Neuronal stem cell (in vitro differentiated cells): ENCODE measurements around the gene AHDC1.

ENCODE experiments used
- DNase-seq: peaks from one replicate; pipeline ENCODE4 v3.0.0-alpha.2; 2013; ENCODE audit warnings: low spot score
- H2AFZ ChIP-seq: one replicate; pipeline ENCODE4 v1.6.1; 2013; ENCODE audit warnings: mild to moderate bottlenecking, low read length, inconsistent platforms
- H2AK5ac ChIP-seq: 2 replicates; pipeline ENCODE4 v1.6.1; 2013; ENCODE audit warnings: low read depth, mild to moderate bottlenecking, inconsistent platforms, low read length, moderate library complexity, mixed read lengths
- H2BK120ac ChIP-seq: 2 replicates; pipeline ENCODE4 v1.6.1; 2013; ENCODE audit warnings: low read depth, mild to moderate bottlenecking, inconsistent platforms, low read length, moderate library complexity, mixed read lengths
- H2BK12ac ChIP-seq: one replicate; pipeline ENCODE4 v1.6.1; 2013; ENCODE audit warnings: low read length, inconsistent platforms
- H2BK15ac ChIP-seq: 2 replicates; pipeline ENCODE4 v1.6.1; 2013; ENCODE audit warnings: mild to moderate bottlenecking, low read length, inconsistent platforms, mixed read lengths
- H2BK5ac ChIP-seq: one replicate; pipeline ENCODE4 v1.6.1; 2013; ENCODE audit warnings: inconsistent platforms, mild to moderate bottlenecking, low read length, moderate library complexity
- H3K14ac ChIP-seq: one replicate; pipeline ENCODE4 v1.6.1; 2013; ENCODE audit warnings: low read length, inconsistent platforms
- H3K18ac ChIP-seq: 2 replicates; pipeline ENCODE4 v1.6.1; 2013; ENCODE audit warnings: low read length, inconsistent platforms
- H3K23ac ChIP-seq: 2 replicates; pipeline ENCODE4 v1.6.1; 2013; ENCODE audit warnings: low read depth, mild to moderate bottlenecking, mixed read lengths, low read length, inconsistent platforms; ENCODE audit not compliant: poor library complexity
- H3K27ac ChIP-seq: replicated peaks from 3 replicates; pipeline ENCODE4 v1.5.1; 2013; ENCODE audit warnings: low read length, inconsistent platforms
- H3K27me3 ChIP-seq, 3 experiments: 2 replicates each; pipeline ENCODE4 v1.6.1; 2013; ENCODE audit warnings: low read length in 3 of 3, mild to moderate bottlenecking in 2 of 3, inconsistent platforms in 1 of 3, low read depth in 1 of 3, mixed read lengths in 1 of 3, moderate library complexity in 1 of 3; ENCODE audit not compliant: control insufficient read depth in 3 of 3, insufficient read depth in 3 of 3
- H3K36me3 ChIP-seq, 2 donors: replicated peaks in 1 of 2; 2 replicates each; pipeline ENCODE4 v1.6.1; 2013; ENCODE audit warnings: low read length in 2 of 2; ENCODE audit not compliant: control insufficient read depth in 2 of 2, insufficient read depth in 2 of 2
- H3K4ac ChIP-seq: 2 replicates; pipeline ENCODE4 v1.6.1; 2013; ENCODE audit warnings: inconsistent platforms, mild to moderate bottlenecking, low read length, moderate library complexity
- H3K4me1 ChIP-seq, 2 donors: 1 replicate in 1 of 2; 2 replicates in 1 of 2; pipeline ENCODE4 v1.6.1; 2013; ENCODE audit warnings: low read length in 2 of 2, low read depth in 1 of 2; ENCODE audit not compliant: control insufficient read depth in 2 of 2, insufficient read depth in 1 of 2
- H3K4me2 ChIP-seq: one replicate; pipeline ENCODE4 v1.6.1; 2013; ENCODE audit warnings: mild to moderate bottlenecking, low read length, inconsistent platforms; ENCODE audit not compliant: insufficient read depth, poor library complexity, severe bottlenecking
- H3K4me3 ChIP-seq, 2 donors: 2 replicates each; pipeline ENCODE4 v1.5.1; 2013; ENCODE audit warnings: low read length in 2 of 2, mild to moderate bottlenecking in 2 of 2, inconsistent platforms in 1 of 2, moderate library complexity in 1 of 2
- H3K79me1 ChIP-seq: one replicate; pipeline ENCODE4 v1.6.1; 2013; ENCODE audit warnings: low read depth, mild to moderate bottlenecking, inconsistent platforms, low read length, moderate library complexity
- H3K9ac ChIP-seq: one replicate; pipeline ENCODE4 v1.6.1; 2013; ENCODE audit warnings: mild to moderate bottlenecking, low read depth, low read length, inconsistent platforms; ENCODE audit not compliant: poor library complexity
- H3K9me3 ChIP-seq, 2 donors: replicated peaks in 1 of 2; 2 replicates each; pipeline versions ENCODE3 to v1.6.1; 2013; ENCODE audit warnings: low read length in 2 of 2, mild to moderate bottlenecking in 2 of 2, inconsistent platforms in 1 of 2, low read depth in 1 of 2, mixed read lengths in 1 of 2, moderate library complexity in 1 of 2; ENCODE audit not compliant: control insufficient read depth in 2 of 2, insufficient read depth in 1 of 2
- H4K8ac ChIP-seq: one replicate; pipeline ENCODE4 v1.6.1; 2013; ENCODE audit warnings: low read depth, mild to moderate bottlenecking, inconsistent platforms, low read length, moderate library complexity
- H4K91ac ChIP-seq: one replicate; pipeline ENCODE4 v1.6.1; 2013; ENCODE audit warnings: low read length, low read depth, mild to moderate bottlenecking, inconsistent platforms; ENCODE audit not compliant: poor library complexity
- whole genome bisulfite sequencing, 2 donors: extraction: QIAGEN DNeasy Blood & Tissue Kit; methylation state at CpG; one replicate each; pipeline ENCODE4 v1.1.7; 2013; ENCODE audit warnings: missing lambda C conversion rate in 2 of 2, mixed read lengths in 1 of 2; ENCODE audit not compliant: insufficient read length in 2 of 2, insufficient replicate concordance in 1 of 2; ENCODE audit errors: extremely low coverage in 2 of 2; 5-methylcytosine and 5-hydroxymethylcytosine counted together

Gene AHDC1

DNA sequence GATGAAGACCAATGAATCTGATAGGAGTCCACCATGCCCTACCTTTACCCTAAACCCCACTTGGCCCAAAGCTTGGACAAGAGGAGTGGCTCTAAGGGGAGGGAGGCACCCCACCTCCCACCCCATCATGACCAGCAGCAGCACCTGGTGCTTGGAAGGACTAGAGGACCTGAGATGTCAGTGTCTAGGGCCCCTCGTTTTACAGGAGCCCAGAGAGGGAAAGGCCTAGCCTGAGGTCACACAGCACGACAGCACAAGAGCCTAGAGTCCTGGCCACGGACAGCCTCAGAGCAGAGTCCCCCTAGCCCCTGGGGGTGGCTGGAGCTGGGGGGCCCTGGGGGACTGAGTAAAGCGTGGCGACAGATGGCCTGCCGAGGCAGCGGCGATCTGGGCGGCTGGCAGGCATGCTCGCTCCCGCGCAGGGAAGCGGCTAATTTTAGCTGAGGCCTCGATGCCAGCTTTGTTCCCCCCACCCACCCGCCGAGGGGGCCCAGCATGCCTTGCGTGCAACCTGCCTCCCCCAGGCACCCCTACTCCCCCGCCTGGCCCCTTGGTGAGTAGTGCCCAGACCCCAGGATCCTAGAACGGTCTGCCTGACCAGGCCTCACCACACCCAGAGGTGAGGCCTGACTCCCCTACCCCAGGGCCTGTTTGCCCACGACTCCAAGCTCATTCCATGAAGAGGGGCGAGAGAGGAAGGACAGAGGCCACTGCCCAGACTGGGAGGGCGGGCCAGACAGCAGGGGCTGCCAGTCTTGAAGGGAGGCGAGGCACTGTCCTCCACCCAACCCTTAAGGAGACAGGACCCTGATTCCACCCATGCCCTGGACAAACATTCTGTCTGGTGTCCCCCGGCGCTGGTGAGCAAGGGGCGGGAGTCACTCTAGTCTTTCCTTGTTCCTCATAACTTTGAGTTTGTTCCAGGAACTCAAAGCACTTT is 39.0 kb downstream of the AHDC1 start:
- no peak overlapping the region for H3K4me3 ChIP-seq
- no peak overlapping the region for H4K91ac ChIP-seq
- no peak overlapping the region for H2BK5ac ChIP-seq
- H3K36me3 ChIP-seq: peaks cover 2 to 9% of the 10 kb centered on the region in 2 donors
- H3K4me1 ChIP-seq: peaks cover 84 to 91% of the 10 kb centered on the region in 2 donors
- H3K9ac ChIP-seq: peak overlapping the region; percentile 66
- no peaks in the 10 kb centered on the region for H3K9me3 ChIP-seq
- no peak overlapping the region for H3K4ac ChIP-seq
- H3K79me1 ChIP-seq: peaks cover 38% of the 10 kb centered on the region
- peak overlapping the region; percentile 34 for H2BK15ac ChIP-seq
- H3K27me3 ChIP-seq: no peaks in the 10 kb centered on the region
- no peak overlapping the region for H3K4me2 ChIP-seq
- H2AFZ ChIP-seq: no peak overlapping the region
- peak overlapping the region; percentile 33 for H2BK12ac ChIP-seq
- no peak for DNase-seq
- peak overlapping the region; percentile 100 for H3K27ac ChIP-seq
- no peak overlapping the region for H3K14ac ChIP-seq
- peak overlapping the region; percentile 87 for H2AK5ac ChIP-seq
- H4K8ac ChIP-seq: no peak overlapping the region
- WGBS, 2 donors: no CpG with 5 or more reads among the region's 26 CpGs
- peak overlapping the region; percentile 89 for H3K18ac ChIP-seq
- H2BK120ac ChIP-seq: peak overlapping the region; percentile 22
- no peak overlapping the region for H3K23ac ChIP-seq

DNA sequence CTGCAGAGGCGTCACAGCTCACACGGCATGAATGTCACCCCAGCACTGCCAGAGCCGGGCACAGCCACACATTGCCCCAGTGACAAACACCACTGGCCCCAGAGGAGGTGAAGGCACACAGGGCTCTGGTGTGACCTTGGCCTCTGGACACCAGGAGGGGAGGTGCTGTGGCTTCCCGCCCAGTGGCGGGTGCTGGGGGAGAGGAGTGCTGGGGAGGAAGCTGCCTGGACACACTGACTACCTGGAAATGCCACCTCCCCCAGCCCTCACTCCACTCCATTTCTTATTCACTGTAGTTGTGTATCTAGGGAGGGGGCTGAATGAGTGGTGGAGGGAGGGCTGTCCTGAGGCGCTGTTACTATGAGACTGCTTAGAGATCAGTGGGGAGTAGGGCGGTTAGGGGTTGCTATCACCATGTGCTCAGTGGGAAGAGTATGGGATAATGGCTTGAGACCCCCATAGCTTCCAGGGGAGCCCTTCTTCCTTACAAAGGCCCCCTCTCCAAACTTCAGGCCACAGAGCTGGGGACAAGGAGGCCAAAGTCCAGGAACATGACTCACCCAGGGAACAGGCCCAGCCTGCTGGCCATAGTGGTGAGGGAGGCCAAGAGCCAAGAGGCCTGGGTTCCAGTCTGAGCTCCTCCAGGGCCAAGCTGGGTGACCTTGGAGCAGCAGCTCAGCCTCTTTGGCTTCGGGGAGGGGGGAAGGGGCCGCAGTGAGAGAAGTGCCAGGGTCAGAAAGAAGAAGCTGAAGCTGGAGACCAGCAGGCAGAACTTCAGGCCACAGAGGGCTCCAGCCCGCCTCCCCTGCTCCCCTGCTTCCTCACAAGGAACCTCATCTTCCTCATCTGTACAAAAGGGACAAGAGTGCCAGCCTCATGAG is 40.1 kb downstream of the AHDC1 start:
- DNase-seq: no peak
- H2AK5ac ChIP-seq: peak overlapping the region; percentile 48
- H2BK120ac ChIP-seq: no peak overlapping the region
- H3K18ac ChIP-seq: peak overlapping the region; percentile 86
- H4K8ac ChIP-seq: no peak overlapping the region
- peak overlapping the region; percentile 87 for H2BK12ac ChIP-seq
- H3K27ac ChIP-seq: no peak overlapping the region
- no peaks in the 10 kb centered on the region for H3K9me3 ChIP-seq
- no peak overlapping the region for H3K14ac ChIP-seq
- peaks cover 75 to 86% of the 10 kb centered on the region in 2 donors for H3K4me1 ChIP-seq
- peak overlapping the region; percentile 35 for H3K9ac ChIP-seq
- no CpG with 5 or more reads among the region's 10 CpGs for WGBS, 2 donors
- H3K4ac ChIP-seq: no peak overlapping the region
- no peak overlapping the region for H2AFZ ChIP-seq
- no peak overlapping the region for H3K4me3 ChIP-seq
- no peaks in the 10 kb centered on the region for H3K27me3 ChIP-seq
- H3K23ac ChIP-seq: peak overlapping the region; percentile 66
- no peak overlapping the region for H4K91ac ChIP-seq
- H3K4me2 ChIP-seq: no peak overlapping the region
- H2BK5ac ChIP-seq: no peak overlapping the region
- peak overlapping the region; percentile 25 for H2BK15ac ChIP-seq
- H3K79me1 ChIP-seq: peaks cover 37% of the 10 kb centered on the region
- peaks cover 2 to 9% of the 10 kb centered on the region in 2 donors for H3K36me3 ChIP-seq

DNA sequence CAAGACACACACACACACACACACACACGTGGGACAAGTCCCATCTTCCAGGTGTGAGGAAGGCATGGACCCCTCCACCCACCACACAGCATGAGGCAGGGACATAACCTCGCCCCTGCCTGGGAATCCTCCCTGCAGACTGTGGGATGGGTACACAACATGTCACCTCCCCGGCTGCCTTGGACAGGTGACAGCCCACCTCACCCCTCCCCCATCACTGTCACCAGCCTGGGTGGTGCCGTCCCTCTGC is 40.7 kb downstream of the AHDC1 start:
- Histone ChIP-seq H3K23ac (peak overlapping the region; percentile 66), H2AFZ (no peak overlapping the region), H3K79me1 (peaks cover 40% of the 10 kb centered on the region), H3K27me3 (no peaks in the 10 kb centered on the region), H3K4ac (no peak overlapping the region), H3K18ac (peak overlapping the region; percentile 86), H4K8ac (no peak overlapping the region), H3K9ac (peak overlapping the region; percentile 35), H3K36me3 (peaks cover 6 to 14% of the 10 kb centered on the region in 2 donors), H4K91ac (no peak overlapping the region), H2BK5ac (no peak overlapping the region), H2BK12ac (no peak overlapping the region), H3K4me3 (no peak overlapping the region), H3K4me2 (no peak overlapping the region), H3K14ac (no peak overlapping the region), H3K27ac (no peak overlapping the region), H2BK120ac (no peak overlapping the region), H3K9me3 (no peaks in the 10 kb centered on the region), H2AK5ac (peak overlapping the region; percentile 48), H2BK15ac (peak overlapping the region; percentile 25), H3K4me1 (peaks cover 73 to 85% of the 10 kb centered on the region in 2 donors)
- no CpG with 5 or more reads among the region's 4 CpGs for WGBS, 2 donors
- no peak for DNase-seq
